Myocyte (in vitro differentiated cells): Measurements from ENCODE around the gene CDC6. TPM values are rescaled to one million over a fixed set of nuclear protein-coding genes. Genes with fewer than 3 reads are reported as not detected.
A peak's percentile ranks its signal among the peaks of the same experiment; 100 is the strongest.

ENCODE experiments used
- DNase-seq: peaks from one replicate; pipeline ENCODE4 v3.0.0-alpha.2; 2012; ENCODE audit warnings: low read depth
- polyA plus RNA-seq: library from polyadenylated mRNA; unstranded; fragments of >200 nt; gene quantifications from one replicate; pipeline ENCODE4 v1.2.1, GENCODE V29; 2012; ENCODE audit warnings: missing spikeins
- total RNA-seq: library from RNA; depleted of rRNA; stranded (reverse); fragments of >200 nt; gene quantifications from 2 replicates; pipeline ENCODE4 v1.2.3, GENCODE V29; 2014

Gene CDC6
- 2.6 and 3.8 TPM in 2 replicates for total RNA-seq
- polyA plus RNA-seq: 2.9 TPM

- DNase-seq: peak; percentile 100
These were observed at the start of gene CDC6 for GRCh38 chr17:40287494-40288369. TSS of gene CDC6 (plus strand) at chr17:40287879. CDS start at chr17:40289421, 1,542 bp downstream.

GRCh38 chr17:40241252-40241834 lies 46.3 kb upstream of the CDC6 start:
- no peak for DNase-seq

GRCh38 chr17:40242774-40243173 lies 44.9 kb upstream of the CDC6 start:
- no peak for DNase-seq

- no peak for DNase-seq
These were observed 43.9 kb upstream of the CDC6 start for GRCh38 chr17:40243761-40244160.

- no peak for DNase-seq
These were observed 43.4 kb upstream of the CDC6 start for GRCh38 chr17:40244255-40244654.

GRCh38 chr17:40247926-40248495 lies 39.7 kb upstream of the CDC6 start:
- no peak for DNase-seq

- no peak for DNase-seq
These were observed 39.2 kb upstream of the CDC6 start for GRCh38 chr17:40248507-40248906.

GRCh38 chr17:40251576-40251975 lies 36.1 kb upstream of the CDC6 start:
- peak; percentile 64 for DNase-seq

GRCh38 chr17:40253565-40253964 lies 34.1 kb upstream of the CDC6 start:
- DNase-seq: peak; percentile 44

- no peak for DNase-seq
These were observed 28.2 kb upstream of the CDC6 start for GRCh38 chr17:40259505-40259904.

- DNase-seq: no peak
These were observed 27.2 kb upstream of the CDC6 start for GRCh38 chr17:40260528-40260927.

GRCh38 chr17:40264458-40265185 lies 23.1 kb upstream of the CDC6 start:
- no peak for DNase-seq

- no peak for DNase-seq
These were observed 22.3 kb upstream of the CDC6 start for GRCh38 chr17:40265337-40265736.

GRCh38 chr17:40266882-40267281 lies 20.8 kb upstream of the CDC6 start:
- no peak for DNase-seq

- no peak for DNase-seq
These were observed 19.5 kb upstream of the CDC6 start for GRCh38 chr17:40268141-40268712.

GRCh38 chr17:40278414-40278813 lies 9.3 kb upstream of the CDC6 start:
- DNase-seq: no peak

GRCh38 chr17:40279402-40279801 lies 8.3 kb upstream of the CDC6 start:
- DNase-seq: no peak

- DNase-seq: peak; percentile 25
These were observed 6.0 kb upstream of the CDC6 start for GRCh38 chr17:40281663-40282062.

GRCh38 chr17:40283662-40284061 lies 4.0 kb upstream of the CDC6 start:
- DNase-seq: peak; percentile 85

- DNase-seq: peak; percentile 69
These were observed 3.5 kb upstream of the CDC6 start for GRCh38 chr17:40284085-40284713.

GRCh38 chr17:40286473-40286872 lies 1.2 kb upstream of the CDC6 start:
- no peak for DNase-seq
